GM19463 (cell line): Measurements from ENCODE around the gene NKAIN4.

Source experiments
- ATAC-seq: cut with Tn5 transposase; IDR thresholded peaks from one replicate; pipeline ENCODE4 v1.9.1; 2021; ENCODE audit warnings: mild to moderate bottlenecking, moderate library complexity; ENCODE audit not compliant: unreplicated experiment

NKAIN4 gene

DNA sequence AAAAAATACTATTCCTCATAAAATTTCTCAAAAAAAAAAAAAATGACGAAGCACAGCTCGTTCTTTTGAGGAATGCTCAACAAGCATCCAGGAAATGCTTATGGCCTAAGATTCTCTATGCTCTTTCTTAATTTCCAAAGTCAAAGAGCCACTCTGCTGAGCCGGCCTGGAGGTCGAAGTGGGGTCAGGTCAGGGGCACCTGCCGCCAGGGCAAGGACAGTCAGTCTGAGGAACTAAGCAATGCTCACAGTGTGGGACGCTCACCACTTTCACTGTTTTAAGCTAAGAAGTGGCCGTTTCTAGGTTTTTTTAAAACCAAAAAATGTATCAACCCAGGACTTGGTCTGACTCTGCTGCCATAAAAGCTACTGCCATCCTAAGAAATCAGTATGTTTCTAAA lies 55.7 kb downstream of the NKAIN4 start:
- ATAC-seq = no peak

- no peak for ATAC-seq
Measured at GRCh38 chr20:63196768-63197470, 57.3 kb downstream of the NKAIN4 start.

GRCh38 chr20:63194797-63195173 lies 59.5 kb downstream of the NKAIN4 start:
- ATAC-seq = no peak

GRCh38 chr20:63194007-63194796 lies 60.1 kb downstream of the NKAIN4 start:
- no peak for ATAC-seq

- no peak for ATAC-seq
Measured at GRCh38 chr20:63192721-63193120, 61.5 kb downstream of the NKAIN4 start.

DNA sequence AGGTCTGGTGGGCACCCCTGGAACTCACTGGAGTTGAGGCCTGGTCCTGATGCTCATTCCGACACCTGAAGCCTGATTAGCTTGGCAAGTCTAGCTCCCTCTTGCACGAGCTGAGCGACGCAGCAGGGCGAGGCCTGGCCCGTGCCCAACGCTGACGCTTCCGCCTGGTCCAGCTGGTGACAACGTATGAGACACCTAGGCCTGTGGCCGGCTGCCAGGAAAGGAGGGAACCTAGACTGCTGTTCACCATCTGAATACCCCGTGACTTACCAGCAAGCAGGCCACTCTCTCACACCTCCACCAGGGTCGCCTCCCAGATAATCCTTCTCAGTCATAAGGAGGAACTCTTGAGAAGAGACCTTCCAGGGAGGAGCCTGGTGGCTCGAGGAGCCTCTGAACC lies 62.9 kb downstream of the NKAIN4 start:
- no peak for ATAC-seq

DNA sequence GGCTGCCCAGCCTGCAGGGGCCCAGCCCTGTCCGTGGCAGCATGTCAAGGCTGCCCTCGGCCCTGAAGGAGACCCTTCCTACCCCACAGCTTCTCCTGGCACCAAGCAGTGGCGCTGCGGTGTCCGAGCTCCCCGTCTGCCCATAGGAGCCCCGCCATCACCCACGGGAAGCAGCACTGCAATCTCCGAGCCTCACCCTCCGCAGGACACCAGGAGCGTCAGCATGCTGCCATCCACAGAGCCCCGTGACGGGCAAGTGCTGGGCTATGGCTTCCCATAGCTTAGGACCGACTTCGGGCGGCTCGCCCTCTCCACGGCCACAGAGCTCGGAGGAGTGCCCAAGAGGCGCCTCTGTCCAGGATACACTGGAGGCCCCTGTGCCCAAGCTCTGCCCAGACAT lies 63.4 kb downstream of the NKAIN4 start:
- ATAC-seq = no peak
